K562 (cell line): Measurements from ENCODE around the gene DPM1. TPM values are rescaled to one million over a fixed set of nuclear protein-coding genes. Genes with fewer than 3 reads are reported as not detected.

Experiments
- ARHGAP35 ChIP-seq: fragments of 450-650 bp; IDR thresholded peaks from 2 replicates; pipeline ENCODE4 v1.6.1; 2018; ENCODE audit not compliant: partially characterized antibody
- ARNT ChIP-seq, 2 experiments: fragments of 450-650 bp; IDR thresholded peaks; 2 replicates each; pipeline ENCODE4 v1.6.1; 2016; ENCODE audit warnings: mild to moderate bottlenecking in 1 of 2
- DDX20 ChIP-seq: fragments of 450-650 bp; IDR thresholded peaks from 2 replicates; pipeline ENCODE4 v1.6.1; 2016; ENCODE audit warnings: missing genetic modification characterization, low read depth, mild to moderate bottlenecking, missing compliant biosample characterization, moderate library complexity
- ELF1 ChIP-seq: fragments of 200-800 bp; sonication (Bioruptor generic); IDR thresholded peaks from 2 replicates; pipeline ENCODE4 v1.6.1; 2016; ENCODE audit warnings: missing genetic modification characterization, missing compliant biosample characterization
- EP300 ChIP-seq: IDR thresholded peaks from 2 replicates; pipeline ENCODE4 v1.6.1; 2012; ENCODE audit warnings: low read length, improper control_type of control experiment
- ETV1 ChIP-seq: fragments of 450-650 bp; conservative IDR thresholded peaks from 2 replicates; pipeline ENCODE4 v1.6.1; 2016; ENCODE audit warnings: missing genetic modification characterization, control low read depth, low read depth, missing compliant biosample characterization
- EZH2 ChIP-seq: IDR thresholded peaks from 2 replicates; pipeline ENCODE4 v1.6.1; 2012; ENCODE audit warnings: low read depth, mild to moderate bottlenecking, inconsistent platforms, low read length, borderline replicate concordance
- HNRNPLL ChIP-seq: fragments of 200-400 bp; formaldehyde crosslinking; IDR thresholded peaks from 2 replicates; pipeline ENCODE4 v1.6.1; 2017; ENCODE audit warnings: low read length, low read depth, mild to moderate bottlenecking; ENCODE audit not compliant: poor library complexity, severe bottlenecking
- HSF4 ChIP-seq: fragments of 250-450 bp; sonication (Bioruptor Pico); IDR thresholded peaks from 2 replicates; pipeline ENCODE4 v2.1.2; 2022; ENCODE audit warnings: mild to moderate bottlenecking, moderate library complexity, borderline replicate concordance
- JUN ChIP-seq, 2 experiments: sonication (generic) in 1 of 2; formaldehyde crosslinking in 1 of 2; IDR thresholded peaks; 2 replicates each; pipeline versions ENCODE4 v1.6.1 to v1.8.0; 2012 to 2022; ENCODE audit warnings: borderline replicate concordance in 2 of 2, mild to moderate bottlenecking in 2 of 2, improper control_type of control experiment in 1 of 2, low read depth in 1 of 2, low read length in 1 of 2, missing genetic modification reagents in 1 of 2
- KLF16 ChIP-seq: IDR thresholded peaks from 2 replicates; pipeline ENCODE4 v1.6.1; 2016; ENCODE audit warnings: antibody characterized with exemption
- MYC ChIP-seq, 2 experiments: fragments of 250-450 bp in 1 of 2; sonication (Bioruptor Pico) in 1 of 2; IDR thresholded peaks; 2 replicates each; pipeline versions ENCODE4 v1.5.1 to v1.6.1; 2012 to 2021; ENCODE audit warnings: low read depth in 2 of 2, borderline replicate concordance in 1 of 2, improper control_type of control experiment in 1 of 2, low read length in 1 of 2, mild to moderate bottlenecking in 1 of 2, moderate library complexity in 1 of 2
- POLR3G ChIP-seq: IDR thresholded peaks from 2 replicates; pipeline ENCODE4 v1.6.1; 2011; ENCODE audit not compliant: insufficient read length, insufficient replicate concordance; ENCODE audit errors: extremely low read depth
- SRF ChIP-seq, 2 experiments: fragments of 250-450, 450-650 bp in 1 of 2; sonication (Bioruptor Pico) in 1 of 2; sonication (generic) in 1 of 2; formaldehyde crosslinking; IDR thresholded peaks; 2 replicates each; pipeline versions ENCODE4 v1.5.0 to v1.5.1; 2020 to 2022; ENCODE audit warnings: mild to moderate bottlenecking in 1 of 2, missing genetic modification reagents in 1 of 2
- TGIF2 ChIP-seq: sonication (generic); formaldehyde crosslinking; IDR thresholded peaks from 2 replicates; pipeline ENCODE4 v1.8.1; 2022; ENCODE audit warnings: mild to moderate bottlenecking, missing genetic modification reagents, moderate library complexity
- ZBTB8A ChIP-seq: fragments of 450-650 bp; IDR thresholded peaks from 2 replicates; pipeline ENCODE4 v1.6.1; 2018; ENCODE audit warnings: mild to moderate bottlenecking, moderate library complexity; ENCODE audit not compliant: partially characterized antibody
- ZNF121 ChIP-seq: sonication (generic); formaldehyde crosslinking; conservative IDR thresholded peaks from 2 replicates; pipeline ENCODE4 v1.8.0; 2022; ENCODE audit warnings: missing genetic modification reagents
- ZNF699 ChIP-seq: fragments of 250-450 bp; sonication (Bioruptor Pico); IDR thresholded peaks from 2 replicates; pipeline ENCODE4 v1.8.0; 2021; ENCODE audit warnings: mild to moderate bottlenecking, moderate library complexity; ENCODE audit not compliant: insufficient replicate concordance
- polyA plus RNA-seq, 8 experiments: library from polyadenylated mRNA; depleted of rRNA in 4 of 8; stranded (reverse) in 5 of 8; unstranded in 3 of 8; fragments of >200 nt; fragmentation: Nextera tagmentation in 2 of 8; fragmentation: Illumina TruSeq in 1 of 8; extraction: Ambion mirVana in 2 of 8; extraction: Trizol in 1 of 8; gene quantifications; 2 replicates each; pipeline versions ENCODE4 v1.2.1 to v1.2.3, GENCODE V29; 2011 to 2014; ENCODE audit warnings: inconsistent platforms in 1 of 8, missing spikeins in 1 of 8
- total RNA-seq, 7 experiments: library from RNA; depleted of rRNA in 6 of 7; stranded (reverse); fragments of >200 nt in 6 of 7; fragmentation: Illumina TruSeq in 2 of 7; extraction: Trizol in 2 of 7; gene quantifications; 2 replicates each; pipeline versions ENCODE4 v1.2.1 to v1.2.3, GENCODE V29; 2011 to 2021; ENCODE audit warnings: low replicate concordance in 1 of 7
- TF ChIP-seq, protein P1 (sequence below): sonication (generic); formaldehyde crosslinking; IDR thresholded peaks from 2 replicates; pipeline ENCODE4 v1.8.1; 2022; ENCODE audit warnings: missing genetic modification reagents
- TF ChIP-seq, protein P2 (sequence below): sonication (generic); formaldehyde crosslinking; IDR thresholded peaks from 2 replicates; pipeline ENCODE4 v1.8.0; 2022; ENCODE audit warnings: mild to moderate bottlenecking, missing genetic modification reagents
- TF ChIP-seq, protein P3 (sequence below): fragments of 250-450 bp; sonication (Bioruptor Pico); IDR thresholded peaks from 2 replicates; pipeline ENCODE4 v1.8.0; 2022; ENCODE audit warnings: inconsistent platforms
- TF ChIP-seq, protein P4 (sequence below): IDR thresholded peaks from 2 replicates; pipeline ENCODE4 v1.6.1; 2011; ENCODE audit not compliant: insufficient read length; ENCODE audit errors: extremely low read depth

The DPM1 gene
- total and polyA plus RNA-seq, 9 of the 15 experiments (the other 6 are each of a cell fraction or from before 2014, with no cell fraction given), result 75.2 to 190 (median 153) TPM

DNA sequence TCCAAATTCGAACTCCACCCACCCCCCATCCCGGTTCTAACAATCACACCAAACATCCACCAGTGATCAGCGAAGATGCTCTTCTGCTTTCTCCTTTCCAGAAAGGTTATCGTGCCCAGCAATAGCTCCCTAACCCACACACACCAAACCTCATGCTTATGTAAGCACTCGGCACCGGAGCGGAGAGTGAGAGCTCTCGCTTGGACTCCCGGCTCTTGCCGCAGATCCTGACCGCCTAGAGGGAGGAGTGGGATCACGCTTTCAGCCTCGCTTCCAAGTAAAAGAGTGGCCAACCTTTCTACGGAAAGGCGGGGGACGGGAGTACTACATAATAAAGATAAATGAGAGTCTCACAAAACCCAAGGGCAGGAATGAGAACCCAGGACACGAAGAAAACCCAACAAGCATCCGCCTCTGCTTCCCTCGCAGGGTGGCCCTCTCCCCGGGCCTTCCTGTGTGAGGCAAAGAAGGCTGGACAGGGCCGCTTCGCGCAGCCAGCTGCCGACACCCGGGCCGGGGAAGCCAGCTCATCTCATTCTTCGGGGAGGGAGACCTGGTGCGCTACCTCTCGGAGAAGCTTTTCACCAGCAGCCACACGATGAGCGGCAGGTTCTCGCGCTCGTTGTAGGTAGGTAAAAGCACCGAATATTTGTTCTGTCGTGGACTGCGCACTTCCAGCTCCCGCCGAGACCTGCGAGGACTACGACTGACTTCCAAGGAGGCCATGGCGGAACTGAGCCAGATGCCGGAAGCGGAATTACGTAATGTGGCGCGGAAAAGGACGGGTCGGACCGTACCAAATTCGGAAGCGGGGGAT is at the start of gene DPM1 (continued):
- TF ChIP-seq ZNF121 (CRISPR knock-in tag) (no peak), HSF4 (no peak), DDX20 (tag) (no peak), SRF (CRISPR knock-in tag; IDR thresholded peaks at IDR 0.05) (no peak), POLR3G (no peak), ZBTB8A (no peak), TGIF2 (CRISPR knock-in tag) (peak; percentile 85), ETV1 (tag) (peak; percentile 72), ELF1 (tag) (no peak), HNRNPLL (peak; percentile 24), ARHGAP35 (no peak), EZH2 (no peak), ZNF699 (CRISPR knock-in tag) (no peak), MYC (IDR thresholded peaks at IDR 0.05; ENCODE audit: low read depth, low read length) (no peak), MYC (CRISPR knock-in tag; IDR thresholded peaks at IDR 0.05; ENCODE audit: borderline replicate concordance, low read depth) (no peak), KLF16 (no peak), JUN (IDR thresholded peaks at IDR 0.05; ENCODE audit: borderline replicate concordance, low read depth, low read length) (no peak), JUN (CRISPR knock-in tag; IDR thresholded peaks at IDR 0.05; ENCODE audit: borderline replicate concordance) (no peak), EP300 (no peak), ARNT (IDR thresholded peaks at IDR 0.05) (no peak; a peak in 1 of 4 replicates)
- TF ChIP-seq, protein P1, sequence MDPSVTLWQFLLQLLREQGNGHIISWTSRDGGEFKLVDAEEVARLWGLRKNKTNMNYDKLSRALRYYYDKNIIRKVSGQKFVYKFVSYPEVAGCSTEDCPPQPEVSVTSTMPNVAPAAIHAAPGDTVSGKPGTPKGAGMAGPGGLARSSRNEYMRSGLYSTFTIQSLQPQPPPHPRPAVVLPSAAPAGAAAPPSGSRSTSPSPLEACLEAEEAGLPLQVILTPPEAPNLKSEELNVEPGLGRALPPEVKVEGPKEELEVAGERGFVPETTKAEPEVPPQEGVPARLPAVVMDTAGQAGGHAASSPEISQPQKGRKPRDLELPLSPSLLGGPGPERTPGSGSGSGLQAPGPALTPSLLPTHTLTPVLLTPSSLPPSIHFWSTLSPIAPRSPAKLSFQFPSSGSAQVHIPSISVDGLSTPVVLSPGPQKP (CRISPR knock-in tag), result no peak
- TF ChIP-seq, protein P2, sequence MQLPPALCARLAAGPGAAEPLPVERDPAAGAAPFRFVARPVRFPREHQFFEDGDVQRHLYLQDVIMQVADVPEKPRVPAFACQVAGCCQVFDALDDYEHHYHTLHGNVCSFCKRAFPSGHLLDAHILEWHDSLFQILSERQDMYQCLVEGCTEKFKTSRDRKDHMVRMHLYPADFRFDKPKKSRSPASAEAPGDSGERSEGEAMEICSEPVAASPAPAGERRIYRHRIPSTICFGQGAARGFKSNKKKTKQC, result peak; percentile 83
- TF ChIP-seq, protein P3, sequence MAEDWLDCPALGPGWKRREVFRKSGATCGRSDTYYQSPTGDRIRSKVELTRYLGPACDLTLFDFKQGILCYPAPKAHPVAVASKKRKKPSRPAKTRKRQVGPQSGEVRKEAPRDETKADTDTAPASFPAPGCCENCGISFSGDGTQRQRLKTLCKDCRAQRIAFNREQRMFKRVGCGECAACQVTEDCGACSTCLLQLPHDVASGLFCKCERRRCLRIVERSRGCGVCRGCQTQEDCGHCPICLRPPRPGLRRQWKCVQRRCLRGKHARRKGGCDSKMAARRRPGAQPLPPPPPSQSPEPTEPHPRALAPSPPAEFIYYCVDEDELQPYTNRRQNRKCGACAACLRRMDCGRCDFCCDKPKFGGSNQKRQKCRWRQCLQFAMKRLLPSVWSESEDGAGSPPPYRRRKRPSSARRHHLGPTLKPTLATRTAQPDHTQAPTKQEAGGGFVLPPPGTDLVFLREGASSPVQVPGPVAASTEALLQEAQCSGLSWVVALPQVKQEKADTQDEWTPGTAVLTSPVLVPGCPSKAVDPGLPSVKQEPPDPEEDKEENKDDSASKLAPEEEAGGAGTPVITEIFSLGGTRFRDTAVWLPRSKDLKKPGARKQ (CRISPR knock-in tag), result no peak
- TF ChIP-seq, protein P4, sequence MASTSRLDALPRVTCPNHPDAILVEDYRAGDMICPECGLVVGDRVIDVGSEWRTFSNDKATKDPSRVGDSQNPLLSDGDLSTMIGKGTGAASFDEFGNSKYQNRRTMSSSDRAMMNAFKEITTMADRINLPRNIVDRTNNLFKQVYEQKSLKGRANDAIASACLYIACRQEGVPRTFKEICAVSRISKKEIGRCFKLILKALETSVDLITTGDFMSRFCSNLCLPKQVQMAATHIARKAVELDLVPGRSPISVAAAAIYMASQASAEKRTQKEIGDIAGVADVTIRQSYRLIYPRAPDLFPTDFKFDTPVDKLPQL, result no peak
